PC-3 (cell line): ENCODE results near the gene SLC5A6. TPM values are rescaled to one million over a fixed set of nuclear protein-coding genes. Genes with fewer than 3 reads are reported as not detected.

Experiments used
- ATAC-seq: fragments of 200-7000 bp; cut with Tn5 transposase; 2 replicates; pipeline ENCODE4 v1.9.1; 2020; ENCODE audit warnings: mild to moderate bottlenecking, moderate library complexity
- BruUV-seq: library from RNA; stranded (reverse); fragments of 400-500 nt; replicated peaks from 2 replicates; lab custom pipeline; 2021; lab: Mats Ljungman, UMichigan
- CTCF ChIA-PET: fragments of 300-600 bp; sonication (Branson Sonifier 250); formaldehyde crosslinking; loops from one replicate; lab custom pipeline; 2022; ENCODE audit warnings: antibody characterized with exemption; lab: Charles Lee
- POLR2A ChIA-PET: fragments of 300-600 bp; sonication (Branson Sonifier 250); formaldehyde crosslinking; loops from one replicate; lab custom pipeline; 2022; ENCODE audit warnings: antibody characterized with exemption; ENCODE audit not compliant: unreplicated experiment; lab: Charles Lee
- DNase-seq: peaks from one replicate; pipeline ENCODE4 v3.0.0-alpha.2; 2015
- H2AFZ ChIP-seq: fragments of 300-600 bp; sonication (generic); 2 replicates; pipeline ENCODE4 v1.6.0; 2016; ENCODE audit warnings: antibody characterized with exemption, low read length
- H3F3A ChIP-seq: fragments of 300-600 bp; sonication (generic); one replicate; pipeline ENCODE4 v1.6.0; 2017; ENCODE audit warnings: antibody characterized with exemption, low read length, control low read depth, mild to moderate bottlenecking; ENCODE audit not compliant: unreplicated experiment
- H3K27ac ChIP-seq: fragments of 300-600 bp; sonication (generic); 2 replicates; pipeline ENCODE4 v1.5.1; 2016; ENCODE audit warnings: mild to moderate bottlenecking, low read length
- H3K27me3 ChIP-seq: fragments of 300-600 bp; sonication (generic); 2 replicates; pipeline ENCODE4 v1.6.1; 2016; ENCODE audit warnings: low read length, mixed read lengths
- H3K36me3 ChIP-seq: fragments of 300-600 bp; sonication (generic); 2 replicates; pipeline ENCODE4 v1.6.1; 2016; ENCODE audit warnings: low read depth, mixed run types, low read length, mixed read lengths
- H3K4me1 ChIP-seq: fragments of 300-600 bp; sonication (generic); 2 replicates; pipeline ENCODE4 v1.5.1; 2016; ENCODE audit warnings: low read length; ENCODE audit not compliant: insufficient read depth
- H3K4me2 ChIP-seq: fragments of 300-600 bp; sonication (generic); 2 replicates; pipeline ENCODE4 v1.6.0; 2016; ENCODE audit warnings: low read length
- H3K4me3 ChIP-seq: fragments of 300-600 bp; sonication (generic); 2 replicates; pipeline ENCODE4 v1.5.1; 2016; ENCODE audit warnings: mild to moderate bottlenecking, low read length, mixed read lengths
- H3K79me2 ChIP-seq: fragments of 300-600 bp; sonication (generic); 2 replicates; pipeline ENCODE4 v1.6.1; 2017; ENCODE audit warnings: low read length, mixed read lengths
- H3K9ac ChIP-seq: fragments of 300-600 bp; sonication (generic); 2 replicates; pipeline ENCODE4 v1.6.0; 2016; ENCODE audit warnings: mild to moderate bottlenecking, low read length
- H3K9me2 ChIP-seq: fragments of 300-600 bp; sonication (generic); replicated peaks from 2 replicates; pipeline ENCODE4 v1.6.1; 2016; ENCODE audit warnings: mixed run types, low read length, mixed read lengths
- H3K9me3 ChIP-seq: fragments of 300-600 bp; sonication (generic); 2 replicates; pipeline ENCODE4 v1.6.1; 2016; ENCODE audit warnings: low read length, mixed read lengths
- H4K20me1 ChIP-seq: fragments of 300-600 bp; sonication (generic); 2 replicates; pipeline ENCODE4 v1.6.1; 2016; ENCODE audit warnings: low read length, mixed read lengths
- EZH2 ChIP-seq: fragments of 300-600 bp; sonication (generic); IDR thresholded peaks from one replicate; pipeline ENCODE4 v1.6.1; 2017; ENCODE audit warnings: antibody characterized with exemption, mild to moderate bottlenecking, low read length; ENCODE audit not compliant: unreplicated experiment
- EZH2phosphoT487 ChIP-seq: fragments of 300-600 bp; sonication (generic); IDR thresholded peaks from 2 replicates; pipeline ENCODE4 v1.6.1; 2018; ENCODE audit warnings: mild to moderate bottlenecking, antibody characterized with exemption, low read length, borderline replicate concordance
- intact Hi-C: fragments of 100-400 bp; cut with micrococcal nuclease; formaldehyde crosslinking; loops from 2 replicates; pipeline ENCODE4 v1.9.0; 2023
- total RNA-seq: library from RNA; depleted of rRNA; stranded (reverse); fragments of >200 nt; gene quantifications from 2 replicates; pipeline ENCODE4 v1.2.3, GENCODE V29; 2014
- TF ChIP-seq, protein P1 (sequence below): fragments of 300-600 bp; sonication (generic); conservative IDR thresholded peaks from 2 replicates; pipeline ENCODE4 v1.5.1; 2017; ENCODE audit warnings: antibody characterized with exemption, low read depth, mild to moderate bottlenecking, low read length

Gene SLC5A6
- total RNA-seq, 1 experiment from 2014 or later: 48.1 TPM

- TF ChIP-seq EZH2phosphoT487: no peak
- H3K4me2 ChIP-seq: no peak overlapping the region
- no peak overlapping the region for H3K27ac ChIP-seq
- DNase-seq: no peak
- H3K9me2 ChIP-seq: no peaks in the 10 kb centered on the region
- H3K9ac ChIP-seq: no peak overlapping the region
- peaks cover 55% of the 10 kb centered on the region for H3K36me3 ChIP-seq
- intact Hi-C loops: no loop called here
- no peaks in the 10 kb centered on the region for H3F3A ChIP-seq
- no peaks in the 10 kb centered on the region for H3K9me3 ChIP-seq
- H3K4me1 ChIP-seq: peaks cover 16% of the 10 kb centered on the region
- BruUV-seq: no TSS peak
- ATAC-seq: no peak
- no peak overlapping the region for H2AFZ ChIP-seq
- ChIA-PET CTCF (no interaction called here), POLR2A (no interaction called here)
- no peaks in the 10 kb centered on the region for H4K20me1 ChIP-seq
- H3K4me3 ChIP-seq: no peak overlapping the region
- H3K79me2 ChIP-seq: peaks cover 31% of the 10 kb centered on the region
- no peaks in the 10 kb centered on the region for H3K27me3 ChIP-seq
Measured at GRCh38 chr2:27221166-27221565, 9.1 kb upstream of the SLC5A6 start.

- ChIA-PET CTCF (no interaction called here), POLR2A (no interaction called here)
- Histone ChIP-seq H3K9ac (no peak overlapping the region), H3K9me3 (no peaks in the 10 kb centered on the region), H3F3A (no peaks in the 10 kb centered on the region), H2AFZ (no peak overlapping the region), H3K36me3 (peaks cover 51% of the 10 kb centered on the region), H4K20me1 (no peaks in the 10 kb centered on the region), H3K79me2 (peaks cover 31% of the 10 kb centered on the region), H3K27me3 (no peaks in the 10 kb centered on the region), H3K4me2 (no peak overlapping the region), H3K9me2 (no peaks in the 10 kb centered on the region), H3K27ac (no peak overlapping the region), H3K4me1 (peaks cover 16% of the 10 kb centered on the region), H3K4me3 (no peak overlapping the region)
- intact Hi-C loops: no loop called here
- ATAC-seq: no peak
- BruUV-seq: no TSS peak
- no peak for DNase-seq
- TF ChIP-seq EZH2: no peak
- TF ChIP-seq, protein P1, sequence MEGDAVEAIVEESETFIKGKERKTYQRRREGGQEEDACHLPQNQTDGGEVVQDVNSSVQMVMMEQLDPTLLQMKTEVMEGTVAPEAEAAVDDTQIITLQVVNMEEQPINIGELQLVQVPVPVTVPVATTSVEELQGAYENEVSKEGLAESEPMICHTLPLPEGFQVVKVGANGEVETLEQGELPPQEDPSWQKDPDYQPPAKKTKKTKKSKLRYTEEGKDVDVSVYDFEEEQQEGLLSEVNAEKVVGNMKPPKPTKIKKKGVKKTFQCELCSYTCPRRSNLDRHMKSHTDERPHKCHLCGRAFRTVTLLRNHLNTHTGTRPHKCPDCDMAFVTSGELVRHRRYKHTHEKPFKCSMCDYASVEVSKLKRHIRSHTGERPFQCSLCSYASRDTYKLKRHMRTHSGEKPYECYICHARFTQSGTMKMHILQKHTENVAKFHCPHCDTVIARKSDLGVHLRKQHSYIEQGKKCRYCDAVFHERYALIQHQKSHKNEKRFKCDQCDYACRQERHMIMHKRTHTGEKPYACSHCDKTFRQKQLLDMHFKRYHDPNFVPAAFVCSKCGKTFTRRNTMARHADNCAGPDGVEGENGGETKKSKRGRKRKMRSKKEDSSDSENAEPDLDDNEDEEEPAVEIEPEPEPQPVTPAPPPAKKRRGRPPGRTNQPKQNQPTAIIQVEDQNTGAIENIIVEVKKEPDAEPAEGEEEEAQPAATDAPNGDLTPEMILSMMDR: no peak
- TF ChIP-seq EZH2phosphoT487: no peak
Measured at GRCh38 chr2:27220091-27220490, 8.0 kb upstream of the SLC5A6 start.

GRCh38 chr2:27219091-27219490 is 7.0 kb upstream of the SLC5A6 start:
- Histone ChIP-seq H4K20me1 (no peaks in the 10 kb centered on the region), H3K79me2 (peaks cover 31% of the 10 kb centered on the region), H3K9ac (no peak overlapping the region), H3K9me3 (no peaks in the 10 kb centered on the region), H3K4me2 (peak overlapping the region; percentile 95), H3K4me3 (0 out of 2 replicates have a peak overlapping the region, but pooled peaks have one; percentile 72), H3K27ac (no peak overlapping the region), H3K27me3 (no peaks in the 10 kb centered on the region), H3K9me2 (no peaks in the 10 kb centered on the region), H3F3A (no peaks in the 10 kb centered on the region), H3K36me3 (peaks cover 41% of the 10 kb centered on the region), H3K4me1 (peaks cover 16% of the 10 kb centered on the region), H2AFZ (no peak overlapping the region)
- DNase-seq: no peak
- BruUV-seq: no TSS peak
- ChIA-PET POLR2A (no interaction called here), CTCF (no interaction called here)
- intact Hi-C loops: no loop called here
- TF ChIP-seq EZH2phosphoT487: no peak
- TF ChIP-seq, protein P1: no peak
- TF ChIP-seq EZH2: no peak
- no peak for ATAC-seq
